ENCODE measurements around the gene MMP15.

GRCh38 chr16:58010886-58011285 is 14.7 kb upstream of the MMP15 start:
- TF ChIP-seq, protein P1, sequence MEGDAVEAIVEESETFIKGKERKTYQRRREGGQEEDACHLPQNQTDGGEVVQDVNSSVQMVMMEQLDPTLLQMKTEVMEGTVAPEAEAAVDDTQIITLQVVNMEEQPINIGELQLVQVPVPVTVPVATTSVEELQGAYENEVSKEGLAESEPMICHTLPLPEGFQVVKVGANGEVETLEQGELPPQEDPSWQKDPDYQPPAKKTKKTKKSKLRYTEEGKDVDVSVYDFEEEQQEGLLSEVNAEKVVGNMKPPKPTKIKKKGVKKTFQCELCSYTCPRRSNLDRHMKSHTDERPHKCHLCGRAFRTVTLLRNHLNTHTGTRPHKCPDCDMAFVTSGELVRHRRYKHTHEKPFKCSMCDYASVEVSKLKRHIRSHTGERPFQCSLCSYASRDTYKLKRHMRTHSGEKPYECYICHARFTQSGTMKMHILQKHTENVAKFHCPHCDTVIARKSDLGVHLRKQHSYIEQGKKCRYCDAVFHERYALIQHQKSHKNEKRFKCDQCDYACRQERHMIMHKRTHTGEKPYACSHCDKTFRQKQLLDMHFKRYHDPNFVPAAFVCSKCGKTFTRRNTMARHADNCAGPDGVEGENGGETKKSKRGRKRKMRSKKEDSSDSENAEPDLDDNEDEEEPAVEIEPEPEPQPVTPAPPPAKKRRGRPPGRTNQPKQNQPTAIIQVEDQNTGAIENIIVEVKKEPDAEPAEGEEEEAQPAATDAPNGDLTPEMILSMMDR (IDR thresholded peaks at IDR 0.05), result no peak
- TF ChIP-seq EZH2 (IDR thresholded peaks at IDR 0.05), result no peak

All from neural progenitor cell (in vitro differentiated cells).